RWPE1 (cell line): ENCODE measurements around the gene SETSIP.
"Not testable (repeated sequence)": the region's sequence is repeated elsewhere in the genome, so short reads cannot be mapped to it uniquely, and the experiment has no call there.

Experiments
- CTCF ChIA-PET: fragments of 350-600 bp; sonication (Branson Sonifier 250); formaldehyde crosslinking; extraction: SDS; loops from one replicate; lab custom pipeline; 2021; lab: Yijun Ruan, JAX
- POLR2A ChIA-PET: fragments of 400-600 bp; formaldehyde crosslinking; extraction: SDS; loops from one replicate; lab custom pipeline; 2020; ENCODE audit warnings: antibody characterized with exemption; ENCODE audit not compliant: low non-redundant PET; lab: Yijun Ruan, JAX
- DNase-seq: peaks from one replicate; pipeline ENCODE4 v3.0.0; 2012; ENCODE audit warnings: low spot score
- H3K27ac ChIP-seq: fragments of 450-650 bp; 2 replicates; pipeline ENCODE4 v1.5.1; 2017
- TF ChIP-seq, protein P1 (sequence below): fragments of 450-650 bp; conservative IDR thresholded peaks from 2 replicates; pipeline ENCODE4 v1.5.1; 2017; ENCODE audit warnings: low read depth, mild to moderate bottlenecking

Gene SETSIP

GRCh38 chr1:92084651-92085050 lies 9.4 kb upstream of the SETSIP start:
- CTCF ChIA-PET = no interaction called here
- no peak for DNase-seq
- POLR2A ChIA-PET = no interaction called here
- TF ChIP-seq, protein P1, sequence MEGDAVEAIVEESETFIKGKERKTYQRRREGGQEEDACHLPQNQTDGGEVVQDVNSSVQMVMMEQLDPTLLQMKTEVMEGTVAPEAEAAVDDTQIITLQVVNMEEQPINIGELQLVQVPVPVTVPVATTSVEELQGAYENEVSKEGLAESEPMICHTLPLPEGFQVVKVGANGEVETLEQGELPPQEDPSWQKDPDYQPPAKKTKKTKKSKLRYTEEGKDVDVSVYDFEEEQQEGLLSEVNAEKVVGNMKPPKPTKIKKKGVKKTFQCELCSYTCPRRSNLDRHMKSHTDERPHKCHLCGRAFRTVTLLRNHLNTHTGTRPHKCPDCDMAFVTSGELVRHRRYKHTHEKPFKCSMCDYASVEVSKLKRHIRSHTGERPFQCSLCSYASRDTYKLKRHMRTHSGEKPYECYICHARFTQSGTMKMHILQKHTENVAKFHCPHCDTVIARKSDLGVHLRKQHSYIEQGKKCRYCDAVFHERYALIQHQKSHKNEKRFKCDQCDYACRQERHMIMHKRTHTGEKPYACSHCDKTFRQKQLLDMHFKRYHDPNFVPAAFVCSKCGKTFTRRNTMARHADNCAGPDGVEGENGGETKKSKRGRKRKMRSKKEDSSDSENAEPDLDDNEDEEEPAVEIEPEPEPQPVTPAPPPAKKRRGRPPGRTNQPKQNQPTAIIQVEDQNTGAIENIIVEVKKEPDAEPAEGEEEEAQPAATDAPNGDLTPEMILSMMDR = no peak
- no peak overlapping the region for H3K27ac ChIP-seq

DNA sequence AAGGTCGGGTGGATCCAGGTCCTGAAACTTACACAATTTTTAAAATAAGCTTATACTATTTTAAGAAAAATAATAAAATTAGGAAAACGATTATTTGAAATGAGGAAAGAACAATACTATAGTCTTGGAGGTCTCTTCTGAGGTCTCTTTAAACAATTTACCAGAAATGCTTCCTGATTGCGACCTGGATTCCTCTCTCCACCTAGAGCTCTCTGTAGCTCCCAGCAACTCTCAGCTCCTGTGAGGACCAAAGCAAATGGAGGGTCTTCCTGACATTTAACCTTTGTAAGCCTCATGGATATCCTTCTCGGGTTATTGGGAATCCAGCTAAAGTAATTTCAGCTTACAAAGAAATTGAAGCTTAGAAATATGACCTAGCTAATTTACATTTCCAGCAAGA lies 5.8 kb upstream of the SETSIP start:
- no peak overlapping the region; the same call in 1 of the 2 replicates for H3K27ac ChIP-seq
- DNase-seq = no peak
- POLR2A ChIA-PET = no interaction called here
- TF ChIP-seq, protein P1 = no peak
- CTCF ChIA-PET = interaction anchor here (0.7 kb wide), 1 partner anchor 579 kb away, joined by 4 read pairs; no protein-coding TSS in a partner anchor

DNA sequence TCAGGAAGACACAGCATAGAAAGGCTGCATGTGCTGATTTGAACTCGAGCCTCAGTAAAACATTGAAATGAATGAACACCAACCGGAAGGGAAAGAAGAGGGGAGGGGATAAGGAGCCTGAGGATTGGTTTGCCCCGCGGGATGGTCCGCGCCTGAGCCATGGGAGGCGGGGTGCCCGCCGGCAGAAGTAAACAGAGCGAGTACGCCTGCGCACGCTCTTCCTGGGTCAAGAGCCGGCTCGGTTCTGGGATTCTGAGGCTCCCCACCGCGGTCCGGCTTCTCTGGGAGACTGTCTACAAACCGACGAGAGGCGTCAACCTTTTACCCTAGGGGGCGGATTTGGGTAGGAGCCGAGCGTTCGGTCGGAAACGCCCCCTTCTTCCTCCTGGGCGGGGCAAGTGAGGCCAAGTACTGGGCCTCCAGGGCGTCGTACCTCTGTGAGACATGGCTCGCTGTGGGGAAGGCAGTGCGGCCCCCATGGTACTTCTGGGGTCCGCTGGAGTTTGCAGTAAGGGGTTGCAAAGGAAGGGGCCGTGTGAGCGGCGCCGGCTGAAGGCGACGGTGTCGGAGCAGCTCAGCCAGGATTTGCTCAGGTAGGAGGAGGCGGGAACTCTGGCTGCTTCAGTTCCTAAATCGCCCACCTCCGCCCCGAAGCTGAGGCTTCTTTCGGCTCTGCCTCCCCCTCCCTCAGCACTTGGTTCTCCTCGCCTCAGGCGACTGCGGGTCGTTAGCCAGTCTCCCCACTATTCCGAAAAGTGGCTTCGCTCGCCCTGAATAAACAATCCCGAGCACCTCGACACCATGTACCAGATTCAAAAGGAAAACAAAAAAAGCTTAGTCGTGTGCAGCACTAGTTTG lies 5.1 kb upstream of the SETSIP start, which contains the start of gene BTBD8:
TSS of gene BTBD8 (plus strand) at position 218 of the 858 bp plus-strand sequence. CDS start at position 445, 227 bp downstream.
- TF ChIP-seq, protein P1 = no peak
- H3K27ac ChIP-seq = peak within 1 kb of the TSS; percentile 66
- CTCF ChIA-PET = interaction anchor here (0.6 to 0.7 kb wide), 2 partner anchors 579 to 880 kb away, joined by 3 to 4 read pairs; no protein-coding TSS in a partner anchor
- DNase-seq = peak; percentile 80
- POLR2A ChIA-PET = no interaction called here

DNA sequence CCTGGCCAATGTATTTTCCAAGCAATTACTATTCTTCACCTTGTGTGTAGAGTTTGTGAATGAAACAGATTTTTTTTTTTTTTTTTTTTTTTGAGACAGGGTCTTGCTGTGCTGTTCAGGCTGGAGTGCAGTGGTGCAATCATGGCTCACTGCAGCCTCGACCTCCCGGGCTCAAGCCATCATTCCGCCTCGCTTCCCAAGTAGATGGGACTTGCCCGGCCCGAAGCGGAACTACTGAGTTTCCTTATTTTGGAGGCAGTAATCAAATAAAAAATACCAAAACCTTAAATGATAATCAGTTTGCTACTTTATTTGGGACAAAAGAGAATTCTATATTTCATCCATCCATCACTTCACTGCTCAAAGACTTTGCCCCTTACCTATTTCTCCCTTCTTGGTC lies 4.2 kb upstream of the SETSIP start:
- H3K27ac ChIP-seq = no peak overlapping the region
- POLR2A ChIA-PET = no interaction called here
- no peak for DNase-seq
- CTCF ChIA-PET = no interaction called here
- TF ChIP-seq, protein P1 = no peak

DNA sequence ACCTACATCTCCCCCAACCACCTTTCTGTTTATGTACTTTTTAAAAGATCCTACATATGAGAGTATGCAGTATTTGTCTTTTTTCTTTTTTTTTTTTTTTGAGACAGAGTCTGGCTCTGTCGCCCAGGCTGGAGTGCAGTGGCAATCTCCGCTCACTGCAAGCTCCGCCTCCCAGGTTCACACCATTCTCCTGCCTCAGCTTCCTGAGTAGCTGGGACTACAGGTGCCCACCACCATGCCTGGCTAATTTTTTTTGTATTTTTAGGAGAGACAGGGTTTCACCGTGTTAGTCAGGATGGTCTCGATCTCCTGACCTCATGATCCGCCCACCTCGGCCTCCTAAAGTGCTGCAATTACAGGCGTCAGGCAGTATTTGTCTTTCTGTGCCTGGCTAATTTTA lies 2.9 kb upstream of the SETSIP start:
- H3K27ac ChIP-seq, CTCF ChIA-PET, DNase-seq, POLR2A ChIA-PET: not testable (repeated sequence)

GRCh38 chr1:92076363-92076762 lies 1.2 kb upstream of the SETSIP start:
- TF ChIP-seq, protein P1 = no peak
- CTCF ChIA-PET = interaction anchor here (0.5 to 0.7 kb wide), 3 partner anchors 8 to 517 kb away, joined by 4 to 5 read pairs (median 4); no protein-coding TSS in a partner anchor
- POLR2A ChIA-PET = no interaction called here
- no peak for DNase-seq
- no peak overlapping the region for H3K27ac ChIP-seq

GRCh38 chr1:92074446-92074845 lies 765 bp downstream of the SETSIP start:
- POLR2A ChIA-PET, CTCF ChIA-PET, DNase-seq, H3K27ac ChIP-seq: not testable (repeated sequence)
